A549 (cell line): Measurements from ENCODE around the gene KYNU. TPM values are rescaled to one million over a fixed set of nuclear protein-coding genes. Genes with fewer than 3 reads are reported as not detected.
"Not testable (repeated sequence)": the region's sequence is repeated elsewhere in the genome, so short reads cannot be mapped to it uniquely, and the experiment has no call there.

Source experiments
- ATAC-seq, 2 experiments: fragments of 200-7000 bp in 1 of 2; fragments of >200 bp in 1 of 2; cut with Nextera tagmentation in 1 of 2; cut with Tn5 transposase in 1 of 2; 3 replicates each; pipeline versions ENCODE4 v1.8.0 to v1.9.1; 2018 to 2020; ENCODE audit warnings: mild to moderate bottlenecking in 1 of 2, moderate library complexity in 1 of 2
- CTCF ChIA-PET: fragments of 300-600 bp; sonication (Branson Sonifier 250); formaldehyde crosslinking; extraction: SDS; loops from one replicate; lab custom pipeline; 2021; ENCODE audit warnings: antibody characterized with exemption, inconsistent platforms; lab: Yijun Ruan, JAX
- POLR2A ChIA-PET: fragments of 350-600 bp; formaldehyde crosslinking; extraction: SDS; loops from one replicate; lab custom pipeline; 2021; ENCODE audit warnings: antibody characterized with exemption, inconsistent platforms; lab: Yijun Ruan, JAX
- DNase-seq, 2 experiments: peaks; one replicate each; pipeline versions ENCODE4 v3.0.0 to v3.0.0-alpha.2; 2011 to 2016; ENCODE audit warnings: low read depth in 1 of 2, low spot score in 1 of 2
- FAIRE-seq: peaks from 2 replicates; lab custom pipeline; 2011; peaks lifted over from hg19 to GRCh38; lab: Jason Lieb, UNC
- H3K27ac ChIP-seq, 2 experiments: fragments of >200 bp; sonication (Bioruptor Twin); formaldehyde crosslinking; 3 replicates each; pipeline ENCODE4 v1.5.1; 2016 to 2017
- H3K4me1 ChIP-seq: fragments of >200 bp; sonication (Bioruptor Twin); formaldehyde crosslinking; 3 replicates; pipeline ENCODE4 v1.6.1; 2016
- H3K4me2 ChIP-seq: fragments of >200 bp; sonication (Bioruptor Twin); formaldehyde crosslinking; 3 replicates; pipeline ENCODE4 v1.6.1; 2016
- H3K4me3 ChIP-seq: fragments of >200 bp; sonication (Bioruptor Twin); formaldehyde crosslinking; 3 replicates; pipeline ENCODE4 v1.5.1; 2016
- H3K9me3 ChIP-seq: fragments of >200 bp; sonication (Bioruptor Twin); formaldehyde crosslinking; 3 replicates; pipeline ENCODE4 v1.6.1; 2016
- CEBPB ChIP-seq, 2 experiments: fragments of >200 bp in 1 of 2; sonication (Bioruptor Twin) in 1 of 2; formaldehyde crosslinking in 1 of 2; IDR thresholded peaks; 2 replicates each; pipeline ENCODE4 v1.6.1; 2012 to 2016
- CHD2 ChIP-seq: fragments of 150-350 bp; IDR thresholded peaks from 2 replicates; pipeline ENCODE4 v1.6.1; 2014; ENCODE audit warnings: low read length; ENCODE audit not compliant: partially characterized antibody
- EP300 ChIP-seq, 2 experiments: fragments of >200 bp; sonication (Bioruptor Twin); formaldehyde crosslinking; IDR thresholded peaks; 2 replicates in 1 of 2; 3 replicates in 1 of 2; pipeline ENCODE4 v1.6.1; 2016 to 2017
- FOXS1 ChIP-seq: fragments of 250-450 bp; sonication (Bioruptor Pico); IDR thresholded peaks from 2 replicates; pipeline ENCODE4 v1.5.0; 2020; ENCODE audit warnings: mild to moderate bottlenecking, moderate library complexity
- HEYL ChIP-seq: fragments of 250-450 bp; sonication (Bioruptor Pico); IDR thresholded peaks from 2 replicates; pipeline ENCODE4 v1.8.0; 2021; ENCODE audit warnings: mild to moderate bottlenecking, moderate library complexity
- HOXA7 ChIP-seq: fragments of 250-450 bp; sonication (Bioruptor Pico); IDR thresholded peaks from 2 replicates; pipeline ENCODE4 v1.5.0; 2020; ENCODE audit warnings: mild to moderate bottlenecking, moderate library complexity
- KDM1A ChIP-seq: fragments of 200-600 bp; sonication (generic); IDR thresholded peaks from 2 replicates; pipeline ENCODE4 v1.6.1; 2016; ENCODE audit warnings: low read depth, mild to moderate bottlenecking
- MYC ChIP-seq: IDR thresholded peaks from 2 replicates; pipeline ENCODE4 v1.6.1; 2012; ENCODE audit warnings: mild to moderate bottlenecking, inconsistent platforms, low read length, improper control_type of control experiment, borderline replicate concordance
- POLR2AphosphoS2 ChIP-seq: conservative IDR thresholded peaks from 2 replicates; pipeline ENCODE4 v1.6.1; 2012; ENCODE audit warnings: low read length, improper control_type of control experiment, inconsistent platforms
- RAD21 ChIP-seq, 2 experiments: fragments of >200 bp in 1 of 2; sonication (Bioruptor Twin) in 1 of 2; formaldehyde crosslinking in 1 of 2; IDR thresholded peaks in 1 of 2; conservative IDR thresholded peaks in 1 of 2; 2 replicates in 1 of 2; 3 replicates in 1 of 2; pipeline ENCODE4 v1.6.1; 2012 to 2018; ENCODE audit warnings: inconsistent platforms in 1 of 2
- RNF2 ChIP-seq: fragments of 200-600 bp; sonication (generic); IDR thresholded peaks from 2 replicates; pipeline ENCODE4 v1.6.1; 2016; ENCODE audit warnings: low read depth, mild to moderate bottlenecking, antibody characterized with exemption, moderate library complexity, borderline replicate concordance
- ZFP36 ChIP-seq: fragments of 450-650 bp; IDR thresholded peaks from 2 replicates; pipeline ENCODE4 v1.6.1; 2014; ENCODE audit warnings: borderline replicate concordance; ENCODE audit not compliant: partially characterized antibody
- WGBS: methylation state at CpG from one replicate; pipeline ENCODE4 v1.1.6; 2017; ENCODE audit errors: missing lambda C conversion rate; 5-methylcytosine and 5-hydroxymethylcytosine counted together
- polyA plus RNA-seq, 4 experiments: library from polyadenylated mRNA; depleted of rRNA in 3 of 4; stranded (reverse); fragments of >200 nt; fragmentation: RNase III in 1 of 4; extraction: RNeasy Plus Mini Kit Qiagen cat#74134 plus additional on column Dnase treatment in 1 of 4; gene quantifications; 2 replicates in 3 of 4; 3 replicates in 1 of 4; pipeline ENCODE4 v1.2.3, GENCODE V29; 2011 to 2017
- TF ChIP-seq, protein P1 (sequence below): fragments of >200 bp; sonication (Bioruptor Twin); formaldehyde crosslinking; IDR thresholded peaks from 3 replicates; pipeline ENCODE4 v1.6.1; 2016
- TF ChIP-seq, protein P2 (sequence below): fragments of >200 bp; sonication (Bioruptor Twin); formaldehyde crosslinking; IDR thresholded peaks from 3 replicates; pipeline ENCODE4 v1.5.1; 2016
- TF ChIP-seq, protein P3 (sequence below): fragments of 250-450 bp; sonication (Bioruptor Pico); IDR thresholded peaks from 2 replicates; pipeline ENCODE4 v1.5.0; 2020; ENCODE audit warnings: low read depth, mild to moderate bottlenecking, moderate library complexity

The KYNU gene
- polyA plus RNA-seq, 2 of the 4 experiments (the other 2 are of a cell fraction) = 302 to 324 TPM

DNA sequence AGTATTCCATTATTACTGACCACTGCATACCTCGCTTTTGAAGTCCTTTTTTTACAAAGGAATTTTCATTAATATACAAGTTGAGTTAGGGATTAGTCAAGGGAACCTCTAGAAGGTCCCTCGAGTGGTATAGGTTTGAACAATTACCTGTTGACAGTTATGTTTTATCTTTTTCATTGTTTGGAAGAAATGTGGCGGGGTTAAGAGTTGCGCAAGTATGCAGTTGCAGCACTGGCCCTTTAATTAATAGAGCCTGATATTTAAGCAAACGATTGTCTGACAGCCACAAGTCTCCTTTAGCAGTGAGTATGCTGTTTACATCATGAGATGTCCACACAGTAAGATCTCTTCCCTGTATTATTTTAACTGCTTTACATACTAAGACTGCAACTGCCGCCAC is 24.3 kb downstream of the KYNU start:
- no peak overlapping the region for H3K4me2 ChIP-seq
- FAIRE-seq = no peak
- ChIA-PET CTCF (interaction anchor here (1.2 kb wide), 2 partner anchors 39 to 78 kb away, joined by 3 read pairs; no protein-coding TSS in a partner anchor), POLR2A (no interaction called here)
- DNase-seq = no peak
- WGBS = 80% methylated on average over 6 of the region's 6 CpGs
- H3K27ac ChIP-seq = no peak overlapping the region
- no peak overlapping the region for H3K4me3 ChIP-seq
- H3K4me1 ChIP-seq = peaks cover 56% of the 10 kb centered on the region
- no peak for ATAC-seq
- peak; percentile 39 to 64; a peak in 2 of 4 replicates for TF ChIP-seq CEBPB (IDR thresholded peaks at IDR 0.05)
- TF ChIP-seq ZFP36 = no peak
- no peaks in the 10 kb centered on the region for H3K9me3 ChIP-seq

DNA sequence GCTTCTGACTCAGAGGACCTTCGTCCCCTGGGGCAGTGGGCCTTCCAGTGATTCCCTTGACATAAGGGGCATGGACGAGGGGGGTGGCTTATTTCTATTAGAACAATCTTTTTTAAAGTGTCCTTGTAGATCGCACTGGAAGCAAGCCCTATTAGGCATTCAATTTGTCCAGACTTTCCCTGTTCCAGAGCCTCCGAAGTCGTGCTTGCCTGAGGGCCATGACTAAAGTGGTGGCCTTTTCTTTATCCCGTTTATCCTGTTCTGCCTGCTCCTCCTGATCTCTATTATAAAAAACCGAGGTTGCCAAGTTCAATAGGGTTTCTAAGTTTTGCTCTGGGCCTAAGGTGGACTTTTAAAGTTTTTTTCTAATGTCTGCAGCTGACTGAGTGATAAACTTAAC is 26.3 kb downstream of the KYNU start:
- ATAC-seq, FAIRE-seq, H3K4me3 ChIP-seq, H3K4me2 ChIP-seq, H3K27ac ChIP-seq, POLR2A ChIA-PET, DNase-seq, H3K9me3 ChIP-seq, CTCF ChIA-PET: not testable (repeated sequence)
- 66% methylated on average over 7 of the region's 7 CpGs for WGBS
- peaks cover 57% of the 10 kb centered on the region for H3K4me1 ChIP-seq

DNA sequence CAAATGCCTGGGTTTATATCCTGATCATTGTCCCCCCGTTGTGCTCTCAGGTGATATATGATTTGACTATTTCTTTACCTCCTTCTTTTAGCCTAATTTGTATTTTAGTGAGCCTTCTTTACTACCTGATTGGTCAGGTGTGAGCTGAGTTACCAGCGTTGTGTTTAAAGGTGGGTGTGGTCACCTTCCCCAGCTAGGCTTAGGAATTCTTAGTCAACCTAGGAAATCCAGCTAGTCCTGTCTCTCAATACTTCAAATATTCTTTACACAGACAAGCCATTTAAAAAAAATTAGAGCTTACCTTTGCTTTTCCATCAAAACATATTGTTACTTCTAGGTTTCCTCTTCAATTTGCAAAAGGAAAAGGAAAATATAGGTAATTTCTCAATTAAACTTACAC is 30.2 kb downstream of the KYNU start:
- no peaks in the 10 kb centered on the region for H3K9me3 ChIP-seq
- DNase-seq (no peak), ATAC-seq (no peak), FAIRE-seq (no peak)
- TF ChIP-seq, protein P1, sequence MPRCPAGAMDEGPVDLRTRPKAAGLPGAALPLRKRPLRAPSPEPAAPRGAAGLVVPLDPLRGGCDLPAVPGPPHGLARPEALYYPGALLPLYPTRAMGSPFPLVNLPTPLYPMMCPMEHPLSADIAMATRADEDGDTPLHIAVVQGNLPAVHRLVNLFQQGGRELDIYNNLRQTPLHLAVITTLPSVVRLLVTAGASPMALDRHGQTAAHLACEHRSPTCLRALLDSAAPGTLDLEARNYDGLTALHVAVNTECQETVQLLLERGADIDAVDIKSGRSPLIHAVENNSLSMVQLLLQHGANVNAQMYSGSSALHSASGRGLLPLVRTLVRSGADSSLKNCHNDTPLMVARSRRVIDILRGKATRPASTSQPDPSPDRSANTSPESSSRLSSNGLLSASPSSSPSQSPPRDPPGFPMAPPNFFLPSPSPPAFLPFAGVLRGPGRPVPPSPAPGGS = no peak
- TF ChIP-seq KDM1A (no peak), RAD21 (conservative IDR thresholded peaks at IDR 0.05 in 1 of 2, IDR thresholded peaks at IDR 0.05 in 1 of 2) (no peak), HOXA7 (no peak), EP300 (IDR thresholded peaks at IDR 0.05) (no peak), HEYL (no peak), CHD2 (no peak), MYC (no peak), POLR2AphosphoS2 (no peak), RNF2 (no peak), FOXS1 (no peak)
- TF ChIP-seq, protein P2, sequence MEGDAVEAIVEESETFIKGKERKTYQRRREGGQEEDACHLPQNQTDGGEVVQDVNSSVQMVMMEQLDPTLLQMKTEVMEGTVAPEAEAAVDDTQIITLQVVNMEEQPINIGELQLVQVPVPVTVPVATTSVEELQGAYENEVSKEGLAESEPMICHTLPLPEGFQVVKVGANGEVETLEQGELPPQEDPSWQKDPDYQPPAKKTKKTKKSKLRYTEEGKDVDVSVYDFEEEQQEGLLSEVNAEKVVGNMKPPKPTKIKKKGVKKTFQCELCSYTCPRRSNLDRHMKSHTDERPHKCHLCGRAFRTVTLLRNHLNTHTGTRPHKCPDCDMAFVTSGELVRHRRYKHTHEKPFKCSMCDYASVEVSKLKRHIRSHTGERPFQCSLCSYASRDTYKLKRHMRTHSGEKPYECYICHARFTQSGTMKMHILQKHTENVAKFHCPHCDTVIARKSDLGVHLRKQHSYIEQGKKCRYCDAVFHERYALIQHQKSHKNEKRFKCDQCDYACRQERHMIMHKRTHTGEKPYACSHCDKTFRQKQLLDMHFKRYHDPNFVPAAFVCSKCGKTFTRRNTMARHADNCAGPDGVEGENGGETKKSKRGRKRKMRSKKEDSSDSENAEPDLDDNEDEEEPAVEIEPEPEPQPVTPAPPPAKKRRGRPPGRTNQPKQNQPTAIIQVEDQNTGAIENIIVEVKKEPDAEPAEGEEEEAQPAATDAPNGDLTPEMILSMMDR = no peak
- TF ChIP-seq, protein P3, sequence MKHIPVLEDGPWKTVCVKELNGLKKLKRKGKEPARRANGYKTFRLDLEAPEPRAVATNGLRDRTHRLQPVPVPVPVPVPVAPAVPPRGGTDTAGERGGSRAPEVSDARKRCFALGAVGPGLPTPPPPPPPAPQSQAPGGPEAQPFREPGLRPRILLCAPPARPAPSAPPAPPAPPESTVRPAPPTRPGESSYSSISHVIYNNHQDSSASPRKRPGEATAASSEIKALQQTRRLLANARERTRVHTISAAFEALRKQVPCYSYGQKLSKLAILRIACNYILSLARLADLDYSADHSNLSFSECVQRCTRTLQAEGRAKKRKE (CRISPR knock-in tag) = no peak
- H3K4me1 ChIP-seq = peaks cover 39% of the 10 kb centered on the region
- POLR2A ChIA-PET = no interaction called here
- no peak overlapping the region for H3K4me3 ChIP-seq
- no peak overlapping the region for H3K4me2 ChIP-seq
- CTCF ChIA-PET = interaction anchor here (0.7 to 1.3 kb wide), 3 partner anchors 9 to 226 kb away, joined by 3 read pairs; no protein-coding TSS in a partner anchor
- WGBS = 38% methylated on average over 2 of the region's 2 CpGs
- no peak overlapping the region for H3K27ac ChIP-seq
